RCC 7860 (cell line): Measurements from ENCODE around the gene DGKB.
"Not testable (repeated sequence)": the region's sequence is repeated elsewhere in the genome, so short reads cannot be mapped to it uniquely, and the experiment has no call there.

ENCODE experiments used
- DNase-seq: peaks from one replicate; pipeline ENCODE4 v3.0.0-alpha.2; 2015; ENCODE audit warnings: low spot score
- FAIRE-seq: peaks from 2 replicates; lab custom pipeline; 2012; peaks lifted over from hg19 to GRCh38; lab: Jason Lieb, UNC

Gene DGKB

GRCh38 chr7:14487701-14488395 is 414.7 kb downstream of the DGKB start:
- DNase-seq (no peak), FAIRE-seq (no peak)

- DNase-seq = no peak
- no peak for FAIRE-seq
These were observed 418.9 kb downstream of the DGKB start for GRCh38 chr7:14483663-14484062.

GRCh38 chr7:14480281-14480680 is 422.3 kb downstream of the DGKB start:
- FAIRE-seq = no peak
- DNase-seq = no peak

GRCh38 chr7:14478834-14479510 is 423.6 kb downstream of the DGKB start:
- DNase-seq (no peak), FAIRE-seq (no peak)

- not testable (repeated sequence) for FAIRE-seq, DNase-seq
These were observed 440.8 kb downstream of the DGKB start for GRCh38 chr7:14461716-14462115.

GRCh38 chr7:14458846-14459245 is 443.7 kb downstream of the DGKB start:
- FAIRE-seq, DNase-seq: not testable (repeated sequence)

GRCh38 chr7:14457568-14458453 is 444.7 kb downstream of the DGKB start:
- DNase-seq (peak; percentile 45), FAIRE-seq (peak; percentile 84)

- FAIRE-seq (no peak), DNase-seq (no peak)
These were observed 453.3 kb downstream of the DGKB start for GRCh38 chr7:14449291-14449690.

- no peak for DNase-seq
- no peak for FAIRE-seq
These were observed 455.7 kb downstream of the DGKB start for GRCh38 chr7:14446829-14447228.

- FAIRE-seq (no peak), DNase-seq (no peak)
These were observed 456.3 kb downstream of the DGKB start for GRCh38 chr7:14446219-14446618.

- FAIRE-seq (no peak), DNase-seq (no peak)
These were observed 464.2 kb downstream of the DGKB start for GRCh38 chr7:14438366-14438765.

GRCh38 chr7:14436878-14437277 is 465.7 kb downstream of the DGKB start:
- no peak for DNase-seq
- FAIRE-seq = no peak

GRCh38 chr7:14432924-14433323 is 469.6 kb downstream of the DGKB start:
- DNase-seq (no peak), FAIRE-seq (no peak)

- FAIRE-seq (no peak), DNase-seq (no peak)
These were observed 471.6 kb downstream of the DGKB start for GRCh38 chr7:14430926-14431325.

- DNase-seq (no peak), FAIRE-seq (no peak)
These were observed 477.0 kb downstream of the DGKB start for GRCh38 chr7:14425559-14425958.

GRCh38 chr7:14424675-14425074 is 477.9 kb downstream of the DGKB start:
- DNase-seq = no peak
- FAIRE-seq = no peak

GRCh38 chr7:14420768-14421167 is 481.8 kb downstream of the DGKB start:
- no peak for DNase-seq
- FAIRE-seq = no peak

GRCh38 chr7:14419531-14419930 is 483.0 kb downstream of the DGKB start:
- FAIRE-seq = no peak

GRCh38 chr7:14418633-14419032 is 483.9 kb downstream of the DGKB start:
- FAIRE-seq = no peak
- no peak for DNase-seq

More at GRCh38 chr7:14419531-14419930, 483.0 kb downstream of the DGKB start:
- DNase-seq = no peak

- FAIRE-seq (no peak), DNase-seq (no peak)
These were observed 488.1 kb downstream of the DGKB start for GRCh38 chr7:14414274-14414986.
